GM21360 (cell line): ENCODE results near the gene MTCL3.

Source experiments
- ATAC-seq: cut with Tn5 transposase; IDR thresholded peaks from one replicate; pipeline ENCODE4 v1.9.1; 2021; ENCODE audit warnings: mild to moderate bottlenecking, moderate library complexity; ENCODE audit not compliant: unreplicated experiment

The MTCL3 gene

GRCh38 chr6:127475135-127475822 lies 43.9 kb downstream of the MTCL3 start:
- no peak for ATAC-seq

DNA sequence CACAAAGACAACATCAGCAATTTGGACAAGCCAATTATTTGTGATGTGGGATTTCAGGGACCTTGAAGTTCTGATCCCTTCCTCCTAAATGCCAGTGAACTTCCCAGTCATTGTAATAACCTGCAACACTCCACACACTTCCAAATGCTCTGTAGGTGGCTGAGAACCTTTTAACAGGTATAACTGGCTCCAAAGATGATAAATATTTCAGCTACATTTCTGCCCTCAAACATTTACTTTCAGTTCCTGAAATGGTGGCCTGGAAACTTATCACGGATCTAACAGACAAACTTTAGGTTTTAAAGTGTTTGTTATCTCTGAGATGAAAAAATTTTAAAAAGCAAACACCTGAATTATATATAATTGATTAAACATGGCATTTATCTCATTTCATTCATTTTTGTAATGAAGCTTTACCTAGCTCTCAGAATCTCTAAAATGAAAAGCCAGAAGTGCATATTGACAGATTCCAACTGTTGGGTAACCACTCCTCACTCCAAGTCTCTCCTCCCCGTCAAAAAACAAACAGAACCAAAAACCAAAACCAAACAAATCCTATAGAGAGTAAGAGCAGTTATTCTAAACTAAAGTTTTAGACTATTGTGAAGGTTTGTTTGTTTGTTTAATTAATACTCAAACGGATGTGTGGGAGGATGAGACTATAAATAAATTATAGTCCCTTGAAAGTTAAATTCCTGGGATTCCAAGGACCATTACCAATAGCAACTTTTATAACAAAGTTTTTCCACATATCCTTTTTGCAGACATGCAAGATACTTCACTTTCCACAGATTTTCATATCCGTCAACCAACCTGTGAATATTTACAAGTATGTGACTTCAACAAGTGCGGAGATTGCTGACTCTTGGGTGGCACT lies 47.5 kb downstream of the MTCL3 start:
- no peak for ATAC-seq

DNA sequence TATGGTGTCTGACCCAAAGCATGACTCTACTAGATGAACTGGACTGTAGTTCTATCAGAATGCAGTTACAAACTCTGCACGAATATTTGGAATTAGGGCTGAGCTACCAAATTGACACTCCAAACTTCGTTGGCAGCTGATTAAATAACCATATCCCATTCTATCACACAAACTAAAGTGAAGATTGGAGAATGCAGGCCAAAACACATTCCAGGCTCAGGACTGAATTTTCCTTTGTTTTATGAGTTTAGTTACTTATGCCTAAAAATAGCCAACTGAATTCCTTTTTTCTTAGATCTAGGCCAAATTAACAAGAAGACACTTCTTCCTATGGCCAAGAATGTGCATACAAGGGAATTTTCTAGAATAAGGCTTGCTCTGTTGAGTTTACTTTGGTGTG lies 50.2 kb downstream of the MTCL3 start:
- no peak for ATAC-seq

- no peak for ATAC-seq
Measured at GRCh38 chr6:127466416-127466815, 52.7 kb downstream of the MTCL3 start.

- peak; percentile 89 for ATAC-seq
Measured at GRCh38 chr6:127464881-127465459, 54.2 kb downstream of the MTCL3 start.

- ATAC-seq: no peak
Measured at GRCh38 chr6:127464161-127464880, 54.8 kb downstream of the MTCL3 start.

DNA sequence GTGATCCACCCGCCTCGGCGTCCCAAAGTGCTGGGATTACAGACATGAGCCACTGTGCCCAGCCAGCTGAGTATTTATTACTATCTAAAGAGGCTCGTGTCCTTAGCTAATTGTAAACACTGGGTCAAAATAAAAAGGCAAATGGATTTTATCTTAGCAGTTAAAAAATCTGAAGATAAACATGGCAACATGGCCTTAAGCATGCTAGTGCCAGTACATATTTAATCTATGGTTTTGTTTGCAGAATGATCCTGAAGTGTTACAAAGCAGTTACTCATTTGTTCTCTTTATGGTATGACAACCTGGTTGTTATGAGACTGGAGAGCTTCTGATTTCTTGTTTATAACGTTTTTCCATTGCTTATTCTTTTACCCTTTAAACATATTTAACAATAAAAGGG lies 56.1 kb downstream of the MTCL3 start:
- no peak for ATAC-seq

- no peak for ATAC-seq
Measured at GRCh38 chr6:127462376-127462775, 56.8 kb downstream of the MTCL3 start.

DNA sequence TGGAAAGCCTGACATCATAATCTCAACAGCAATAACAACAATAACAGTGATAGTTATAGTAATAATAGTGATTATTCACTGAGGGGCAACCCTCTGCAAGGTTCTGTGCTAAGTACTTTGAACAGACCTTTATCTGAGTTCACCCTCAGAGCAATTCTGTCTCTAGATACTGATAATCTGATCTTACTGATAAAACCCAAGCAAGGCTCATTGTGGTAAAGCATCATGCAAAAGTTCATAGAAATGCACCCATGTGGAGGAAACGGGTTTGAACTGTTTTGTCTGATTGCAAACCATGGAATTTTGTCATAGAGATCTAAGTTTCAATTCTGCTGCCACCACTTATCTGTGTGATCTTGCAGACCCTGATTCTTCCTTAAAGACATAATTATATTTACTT lies 58.7 kb downstream of the MTCL3 start:
- ATAC-seq: no peak

DNA sequence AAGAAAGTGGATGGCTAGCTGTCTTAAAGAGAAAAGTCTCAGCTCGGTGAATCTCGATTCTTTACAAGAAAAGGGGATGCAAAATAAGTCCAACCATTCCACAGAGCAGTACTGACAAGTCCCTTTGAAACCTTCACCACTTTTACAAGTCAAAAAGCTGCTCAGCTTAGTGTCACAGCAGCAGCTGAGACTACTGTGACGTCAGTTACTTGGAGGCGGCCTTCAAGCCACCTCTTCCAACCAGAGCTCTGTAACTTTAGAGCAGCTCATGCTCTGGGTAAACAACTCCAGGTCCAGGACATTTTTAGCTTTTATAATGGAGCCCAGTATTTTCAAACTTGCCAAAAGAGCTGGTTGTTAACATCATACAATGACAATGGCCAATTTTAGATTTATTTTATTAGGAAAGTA lies 59.9 kb downstream of the MTCL3 start, which contains the start of gene KIAA0408:
KIAA0408 (minus strand) TSS at position 159 of the 411 bp plus-strand sequence. CDS start 5,408 bp downstream, outside the sequence.
- ATAC-seq: no peak

- no peak for ATAC-seq
Measured at GRCh38 chr6:127458817-127459216, 60.3 kb downstream of the MTCL3 start.

- no peak for ATAC-seq
Measured at GRCh38 chr6:127458222-127458621, 60.9 kb downstream of the MTCL3 start.

DNA sequence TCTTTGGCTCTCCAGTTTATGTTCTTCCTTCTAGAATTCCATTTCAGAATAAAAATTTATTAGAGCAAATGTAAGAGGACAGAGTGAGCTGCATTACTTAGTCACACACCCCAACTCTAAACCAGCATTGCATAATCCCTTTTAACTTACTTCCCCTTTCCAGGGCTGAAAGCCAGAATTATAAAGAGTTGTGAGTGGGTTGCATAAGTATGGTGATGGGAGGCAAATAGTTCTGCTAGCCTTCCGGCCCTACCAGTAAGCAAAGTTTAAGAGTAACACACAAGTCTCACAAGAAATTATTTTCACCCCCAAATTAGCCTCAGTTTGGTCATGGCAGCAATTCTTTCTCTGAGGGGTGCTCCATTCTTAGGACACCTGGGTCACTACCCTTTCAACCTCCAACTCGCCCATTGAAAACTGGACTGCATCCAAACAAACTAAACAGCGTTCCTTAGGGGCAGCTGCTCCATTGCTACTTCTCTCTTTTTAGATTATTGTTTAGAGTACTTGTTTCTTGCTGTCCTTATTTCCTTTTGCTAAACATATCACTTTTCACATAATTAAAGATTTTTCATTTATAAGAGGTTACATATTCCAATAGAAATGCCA lies 61.6 kb downstream of the MTCL3 start:
- ATAC-seq: no peak

DNA sequence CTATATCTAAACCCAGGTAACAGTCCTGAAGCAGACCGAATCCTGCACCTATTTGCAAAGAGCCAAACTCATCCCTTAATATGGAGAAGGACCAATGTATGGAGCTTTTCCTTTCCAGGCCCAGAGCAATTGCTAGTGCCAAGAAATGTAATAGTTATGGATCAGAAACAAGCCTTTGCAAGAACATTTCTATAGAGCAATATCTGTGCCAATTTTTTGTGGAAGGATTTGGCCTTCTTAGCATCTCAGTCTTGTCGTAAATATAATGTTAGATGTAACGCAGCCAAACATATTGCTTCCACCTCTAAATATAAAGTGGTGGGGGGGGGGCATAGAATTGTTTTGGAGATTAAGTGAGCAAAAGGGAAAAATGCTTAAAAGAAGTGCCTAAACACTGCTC lies 62.7 kb downstream of the MTCL3 start:
- no peak for ATAC-seq

DNA sequence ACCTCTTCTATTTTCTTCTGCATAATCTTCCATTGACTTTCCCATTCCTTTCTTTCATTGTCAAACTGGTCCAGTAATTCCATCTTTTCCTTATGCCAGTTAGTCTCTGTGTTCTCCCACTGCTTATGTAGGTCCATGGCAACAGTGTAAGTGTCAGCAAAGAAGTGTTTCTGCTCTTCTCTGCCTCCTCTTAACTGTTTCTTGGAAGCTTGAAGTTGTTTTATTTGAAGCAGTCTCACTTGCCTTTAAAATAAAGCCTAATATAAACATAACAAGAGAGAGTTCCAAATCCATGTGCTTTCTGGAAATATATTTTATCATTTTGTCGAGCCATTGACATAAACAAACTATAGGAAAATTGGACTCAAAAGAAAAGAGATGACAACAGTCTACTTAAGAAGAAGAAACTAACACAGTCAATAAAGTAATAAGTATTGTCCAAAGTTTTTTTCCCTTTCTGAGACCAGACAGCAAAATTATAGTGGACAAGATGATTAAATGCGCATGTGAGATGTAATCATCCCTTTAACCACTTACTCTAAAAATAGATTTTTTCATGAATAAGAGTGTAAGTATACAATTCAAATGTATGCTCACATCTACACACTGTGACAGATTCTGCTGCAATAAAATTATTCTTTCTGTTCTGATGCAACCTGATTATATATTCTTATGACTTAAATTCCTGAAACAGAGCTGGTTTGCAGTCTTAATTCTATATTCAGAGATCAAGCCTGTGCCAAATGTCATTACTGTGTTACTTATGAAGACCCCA lies 65.1 kb downstream of the MTCL3 start:
- no peak for ATAC-seq

DNA sequence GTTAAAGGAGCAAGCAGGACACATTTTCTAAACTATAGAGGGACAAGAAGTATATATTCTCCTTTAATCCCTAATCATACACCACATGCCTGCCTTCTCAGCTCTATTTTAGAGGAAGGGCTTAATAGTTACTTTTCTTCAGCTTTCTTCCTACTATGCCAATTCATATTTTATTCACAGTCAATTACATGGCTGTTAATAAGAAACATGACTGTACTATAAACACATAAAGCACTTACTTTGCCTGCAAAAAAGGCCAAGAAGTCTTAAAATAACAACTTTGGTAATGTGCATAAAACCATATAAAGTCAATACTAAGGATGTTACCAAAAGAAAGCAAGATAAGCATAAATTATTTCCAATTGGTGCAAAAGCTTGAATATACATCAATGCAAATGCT lies 66.3 kb downstream of the MTCL3 start:
- no peak for ATAC-seq

DNA sequence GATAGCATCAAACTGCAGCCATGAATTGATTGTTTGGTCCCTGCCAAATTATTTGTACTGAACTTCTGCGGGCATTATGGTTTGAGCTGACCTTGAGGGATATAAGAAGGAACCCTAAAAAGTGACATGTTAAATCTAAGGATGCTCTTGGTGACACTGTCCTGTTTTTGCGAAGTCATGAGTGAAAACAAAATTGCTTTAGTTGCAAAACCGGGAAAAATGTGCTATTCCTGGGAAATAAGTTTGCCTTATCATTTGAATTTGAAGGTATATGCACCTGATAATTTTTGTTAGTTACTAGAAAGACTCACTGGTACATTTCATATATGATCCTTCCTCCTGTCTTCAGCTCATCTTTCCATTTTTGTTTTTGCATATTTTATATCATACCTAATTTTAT lies 67.7 kb downstream of the MTCL3 start:
- no peak for ATAC-seq

DNA sequence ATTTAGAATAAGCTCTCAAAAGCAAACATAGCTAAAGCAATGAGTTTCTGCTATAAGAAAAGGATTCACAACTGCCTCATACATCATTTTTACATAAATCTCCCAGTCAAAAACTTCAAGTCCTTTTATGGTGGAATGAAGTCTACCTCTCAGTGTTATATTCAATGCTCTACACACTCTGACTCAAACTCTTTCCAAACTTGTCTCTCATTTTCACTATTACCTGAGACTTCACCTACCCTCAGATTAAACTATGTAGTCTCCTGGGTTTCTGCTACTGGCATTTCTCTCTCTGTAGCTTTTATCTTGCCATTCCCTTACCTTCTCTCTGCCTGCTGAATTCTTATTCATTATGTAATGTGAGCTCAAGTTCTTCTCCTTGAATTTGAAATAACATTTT lies 71.4 kb downstream of the MTCL3 start:
- no peak for ATAC-seq

GRCh38 chr6:127446356-127446755 lies 72.8 kb downstream of the MTCL3 start:
- ATAC-seq: no peak

DNA sequence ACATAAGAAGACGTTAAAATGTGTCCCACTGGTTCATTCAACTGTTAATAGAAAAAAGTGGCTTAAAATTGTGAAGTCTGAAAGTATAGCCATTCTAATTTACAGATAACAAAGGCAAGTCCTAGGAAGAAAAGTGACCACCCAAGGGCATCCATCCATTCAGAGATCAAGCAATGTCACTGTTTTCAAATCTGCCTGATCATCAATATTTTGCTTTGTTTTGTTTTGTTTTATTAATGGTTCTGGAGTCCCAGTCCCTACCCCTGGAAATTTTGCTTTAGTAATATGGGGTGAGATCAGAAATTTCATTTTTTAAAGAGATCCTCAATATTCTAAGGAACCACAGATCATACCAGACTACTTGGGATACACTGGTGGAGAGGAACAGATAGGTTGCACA lies 77.3 kb downstream of the MTCL3 start:
- ATAC-seq: no peak
